Measurements from ENCODE around the gene PPP1R10. TPM values are rescaled to one million over a fixed set of nuclear protein-coding genes. Genes with fewer than 3 reads are reported as not detected.

Gene PPP1R10
- total and polyA plus RNA-seq, 10 donors = 13.5 to 86.2 (median 67.2) TPM

DNA sequence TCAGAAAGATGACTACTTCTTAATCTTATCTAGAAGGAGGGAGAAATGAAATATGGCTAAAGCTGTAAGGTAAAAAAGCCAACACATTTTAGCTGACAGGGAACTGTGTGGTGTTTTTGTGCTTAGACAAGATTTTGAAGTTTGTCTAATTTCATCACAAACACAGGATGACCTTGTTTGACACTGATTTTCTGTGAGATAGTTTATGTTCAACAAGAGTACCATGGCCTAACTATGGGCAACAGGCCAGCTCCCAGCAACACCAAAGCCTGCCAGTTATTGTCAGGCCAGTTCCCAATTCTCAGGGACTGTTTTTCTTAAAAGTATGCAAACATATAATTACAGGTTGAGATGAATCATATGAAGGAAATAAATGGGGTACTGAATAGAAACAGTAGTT lies 51.3 kb downstream of the PPP1R10 start:
- no peak overlapping the region for H3K4me3 ChIP-seq
- TF ChIP-seq POLR2A (IDR thresholded peaks at IDR 0.05) (no peak), POLR2AphosphoS5 (IDR thresholded peaks at IDR 0.05) (no peak)
- TF ChIP-seq, protein P1, sequence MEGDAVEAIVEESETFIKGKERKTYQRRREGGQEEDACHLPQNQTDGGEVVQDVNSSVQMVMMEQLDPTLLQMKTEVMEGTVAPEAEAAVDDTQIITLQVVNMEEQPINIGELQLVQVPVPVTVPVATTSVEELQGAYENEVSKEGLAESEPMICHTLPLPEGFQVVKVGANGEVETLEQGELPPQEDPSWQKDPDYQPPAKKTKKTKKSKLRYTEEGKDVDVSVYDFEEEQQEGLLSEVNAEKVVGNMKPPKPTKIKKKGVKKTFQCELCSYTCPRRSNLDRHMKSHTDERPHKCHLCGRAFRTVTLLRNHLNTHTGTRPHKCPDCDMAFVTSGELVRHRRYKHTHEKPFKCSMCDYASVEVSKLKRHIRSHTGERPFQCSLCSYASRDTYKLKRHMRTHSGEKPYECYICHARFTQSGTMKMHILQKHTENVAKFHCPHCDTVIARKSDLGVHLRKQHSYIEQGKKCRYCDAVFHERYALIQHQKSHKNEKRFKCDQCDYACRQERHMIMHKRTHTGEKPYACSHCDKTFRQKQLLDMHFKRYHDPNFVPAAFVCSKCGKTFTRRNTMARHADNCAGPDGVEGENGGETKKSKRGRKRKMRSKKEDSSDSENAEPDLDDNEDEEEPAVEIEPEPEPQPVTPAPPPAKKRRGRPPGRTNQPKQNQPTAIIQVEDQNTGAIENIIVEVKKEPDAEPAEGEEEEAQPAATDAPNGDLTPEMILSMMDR (IDR thresholded peaks at IDR 0.05 in 8 of 11, conservative IDR thresholded peaks at IDR 0.05 in 3 of 11) = no peak
- peaks cover 0 to 30% (median 17%) of the 10 kb centered on the region in 6 donors for H3K36me3 ChIP-seq
- DNase-seq = no peak
- no peaks in the 10 kb centered on the region for H3K9me3 ChIP-seq
- H3K4me1 ChIP-seq = peaks cover 0 to 15% (median 11%) of the 10 kb centered on the region in 6 donors
- H3K27ac ChIP-seq = no peak overlapping the region
- no peaks in the 10 kb centered on the region for H3K27me3 ChIP-seq (replicated peaks in 1 of 7)
- intact Hi-C loops (cut with DNase I; ENCODE audit: low total_unique reads) = no loop called here

DNA sequence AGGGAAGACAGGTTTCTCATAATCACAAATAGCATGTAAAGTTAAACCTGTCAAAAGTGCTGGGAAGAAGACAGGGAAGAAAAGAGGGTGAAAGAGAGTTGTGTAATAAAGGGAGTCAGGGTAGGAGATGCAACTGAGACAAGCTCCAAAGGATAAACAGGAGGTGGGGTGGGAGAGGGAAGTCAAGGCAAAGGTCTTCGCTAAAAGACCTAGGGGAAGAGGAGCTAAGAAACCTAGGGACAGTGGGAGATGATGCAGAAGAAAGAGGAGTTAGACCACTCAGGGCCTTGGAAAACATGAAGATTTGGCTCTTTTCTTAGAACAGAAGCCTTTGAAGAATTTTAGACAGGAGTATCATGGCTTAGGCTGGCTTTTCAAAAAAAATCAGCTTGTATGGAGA lies 52.9 kb downstream of the PPP1R10 start:
- no peaks in the 10 kb centered on the region for H3K9me3 ChIP-seq
- H3K27me3 ChIP-seq (replicated peaks in 1 of 7) = no peaks in the 10 kb centered on the region
- no peak overlapping the region for H3K4me3 ChIP-seq
- DNase-seq = no peak
- WGBS, 5 donors = 91 to 100% (median 96%) methylated on average over 1 of the region's 1 CpG
- H3K36me3 ChIP-seq = peaks cover 0 to 32% (median 17%) of the 10 kb centered on the region in 6 donors
- TF ChIP-seq POLR2AphosphoS5 (IDR thresholded peaks at IDR 0.05) = no peak
- no peak for TF ChIP-seq POLR2A (IDR thresholded peaks at IDR 0.05)
- TF ChIP-seq, protein P1 (IDR thresholded peaks at IDR 0.05 in 8 of 11, conservative IDR thresholded peaks at IDR 0.05 in 3 of 11) = no peak
- H3K27ac ChIP-seq = no peak overlapping the region
- peaks cover 0 to 11% (median 4%) of the 10 kb centered on the region in 6 donors for H3K4me1 ChIP-seq
- intact Hi-C loops (cut with DNase I; ENCODE audit: low total_unique reads) = no loop called here

DNA sequence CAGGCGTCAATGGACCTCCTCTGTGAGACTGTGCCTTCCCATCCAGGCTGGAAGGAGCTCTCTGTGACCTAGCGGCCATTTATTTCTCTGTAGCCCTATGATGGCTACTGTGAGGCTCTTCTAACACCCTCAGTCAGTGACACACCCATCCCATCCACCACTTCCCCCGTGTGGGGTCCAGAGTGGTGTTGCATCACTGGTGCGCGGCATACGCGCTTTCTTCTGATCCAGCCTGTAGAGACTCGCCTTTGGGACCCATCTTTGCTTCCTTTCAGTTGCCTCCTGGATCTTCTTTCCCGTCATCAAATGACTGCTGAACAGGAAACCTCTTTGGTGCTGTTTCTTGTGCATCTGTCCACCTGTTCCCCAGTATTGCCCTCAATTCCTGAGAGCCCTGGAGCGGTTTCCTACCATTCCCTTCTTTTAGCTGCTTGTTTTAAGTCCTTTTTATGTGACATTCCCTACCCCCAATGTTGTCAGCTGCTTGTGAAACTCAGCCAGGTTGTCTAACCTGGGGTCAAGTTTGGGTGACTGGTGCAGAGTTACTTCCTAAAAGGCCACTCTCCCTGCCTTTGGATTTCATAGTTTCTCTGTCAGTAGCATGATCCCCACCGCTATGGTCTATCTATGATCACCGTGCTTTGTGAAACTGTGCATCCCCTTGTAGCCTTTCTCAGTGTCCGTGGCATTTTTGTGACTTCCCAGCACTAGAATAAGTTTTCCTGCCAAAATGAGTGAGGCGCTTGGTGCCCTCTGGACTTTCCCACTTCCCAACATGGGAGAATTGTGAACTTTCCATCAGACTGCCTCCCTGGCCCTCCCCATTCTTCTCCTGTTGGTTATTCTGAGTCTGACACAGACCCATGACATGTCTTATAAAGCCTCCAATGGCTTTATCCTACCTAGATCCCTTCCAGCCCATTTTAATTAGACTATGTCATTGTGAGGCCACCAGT lies 54.3 kb downstream of the PPP1R10 start:
- Histone ChIP-seq H3K9me3 (no peaks in the 10 kb centered on the region), H3K4me3 (no peak overlapping the region), H3K27me3 (replicated peaks in 1 of 7) (no peaks in the 10 kb centered on the region), H3K36me3 (peaks cover 0 to 40% (median 17%) of the 10 kb centered on the region in 6 donors), H3K4me1 (peaks cover 13 to 24% (median 17%) of the 10 kb centered on the region in 6 donors), H3K27ac (no peak overlapping the region)
- intact Hi-C loops (cut with DNase I; ENCODE audit: low total_unique reads) = no loop called here
- no peak for DNase-seq
- WGBS, 5 donors = 83 to 93% (median 86%) methylated on average over 14 of the region's 14 CpGs
- TF ChIP-seq POLR2A (IDR thresholded peaks at IDR 0.05) (no peak), POLR2AphosphoS5 (IDR thresholded peaks at IDR 0.05) (no peak)

DNA sequence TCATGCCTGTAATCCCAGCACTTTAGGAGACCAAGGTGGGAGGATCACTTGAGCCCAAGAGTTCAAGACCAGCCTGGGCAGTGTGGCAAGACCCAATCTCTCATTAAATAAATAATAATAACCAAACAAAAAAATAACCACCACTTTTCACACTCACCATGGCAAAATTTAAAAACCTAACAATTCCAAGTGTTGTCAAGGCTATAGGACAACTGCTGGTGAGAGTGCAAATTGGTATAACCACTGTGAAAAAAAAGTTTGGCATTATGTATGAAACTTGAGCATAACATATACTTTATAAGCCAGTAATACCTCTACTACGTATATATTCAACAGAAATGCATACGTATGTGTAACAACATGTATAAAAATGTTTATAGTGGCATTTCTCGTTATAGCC lies 56.1 kb downstream of the PPP1R10 start:
- TF ChIP-seq POLR2AphosphoS5 (IDR thresholded peaks at IDR 0.05) (no peak), POLR2A (IDR thresholded peaks at IDR 0.05) (no peak)
- TF ChIP-seq, protein P1 (IDR thresholded peaks at IDR 0.05 in 8 of 11, conservative IDR thresholded peaks at IDR 0.05 in 3 of 11) = no peak
- Histone ChIP-seq H3K27ac (no peak overlapping the region), H3K4me3 (no peak overlapping the region), H3K9me3 (no peaks in the 10 kb centered on the region), H3K4me1 (peaks cover 15 to 30% (median 22%) of the 10 kb centered on the region in 6 donors), H3K36me3 (peaks cover 0 to 40% (median 17%) of the 10 kb centered on the region in 6 donors), H3K27me3 (replicated peaks in 1 of 7) (no peaks in the 10 kb centered on the region)
- 92 to 99% (median 95%) methylated on average over 3 of the region's 3 CpGs for WGBS, 5 donors
- DNase-seq = no peak
- intact Hi-C loops (cut with DNase I; ENCODE audit: low total_unique reads) = no loop called here
